ENCODE measurements around the gene ANKRD55.
A peak's percentile ranks its signal among the peaks of the same experiment; 100 is the strongest.
"Not testable (repeated sequence)": the region's sequence is repeated elsewhere in the genome, so short reads cannot be mapped to it uniquely, and the experiment has no call there.

ANKRD55 gene

GRCh38 chr5:56273376-56273955, 40.3 kb upstream of the ANKRD55 start:
- no peak for DNase-seq (ENCODE audit: low read depth)
- no peak overlapping the region for H3K4me3 ChIP-seq (ENCODE audit: low read length)
- no peak for TF ChIP-seq CTCF (conservative IDR thresholded peaks at IDR 0.05; ENCODE audit: low read depth, low read length)

- no peak for DNase-seq (ENCODE audit: low read depth)
- H3K4me3 ChIP-seq (ENCODE audit: low read length) = no peak overlapping the region
- TF ChIP-seq CTCF (conservative IDR thresholded peaks at IDR 0.05; ENCODE audit: low read depth, low read length) = no peak
Measured at GRCh38 chr5:56272765-56273164, 39.6 kb upstream of the ANKRD55 start.

- no peak overlapping the region for H3K4me3 ChIP-seq (ENCODE audit: low read length)
- TF ChIP-seq CTCF (conservative IDR thresholded peaks at IDR 0.05; ENCODE audit: low read depth, low read length) = peak; percentile 100
- no peak for DNase-seq (ENCODE audit: low read depth)
Measured at GRCh38 chr5:56270568-56271392, 37.6 kb upstream of the ANKRD55 start.

GRCh38 chr5:56270058-56270457, 36.9 kb upstream of the ANKRD55 start:
- DNase-seq (ENCODE audit: low read depth) = no peak
- no peak for TF ChIP-seq CTCF (conservative IDR thresholded peaks at IDR 0.05; ENCODE audit: low read depth, low read length)
- H3K4me3 ChIP-seq (ENCODE audit: low read length) = no peak overlapping the region

GRCh38 chr5:56269216-56269927, 36.2 kb upstream of the ANKRD55 start:
- no peak overlapping the region for H3K4me3 ChIP-seq (ENCODE audit: low read length)
- no peak for DNase-seq (ENCODE audit: low read depth)
- TF ChIP-seq CTCF (conservative IDR thresholded peaks at IDR 0.05; ENCODE audit: low read depth, low read length) = peak; percentile 80

GRCh38 chr5:56268707-56269106, 35.6 kb upstream of the ANKRD55 start:
- DNase-seq (ENCODE audit: low read depth); H3K4me3 ChIP-seq (ENCODE audit: low read length): not testable (repeated sequence)

GRCh38 chr5:56267856-56268255, 34.7 kb upstream of the ANKRD55 start:
- no peak for DNase-seq (ENCODE audit: low read depth)
- no peak for TF ChIP-seq CTCF (conservative IDR thresholded peaks at IDR 0.05; ENCODE audit: low read depth, low read length)
- no peak overlapping the region for H3K4me3 ChIP-seq (ENCODE audit: low read length)
